Measurements from ENCODE around the gene NHLRC1.

DNA sequence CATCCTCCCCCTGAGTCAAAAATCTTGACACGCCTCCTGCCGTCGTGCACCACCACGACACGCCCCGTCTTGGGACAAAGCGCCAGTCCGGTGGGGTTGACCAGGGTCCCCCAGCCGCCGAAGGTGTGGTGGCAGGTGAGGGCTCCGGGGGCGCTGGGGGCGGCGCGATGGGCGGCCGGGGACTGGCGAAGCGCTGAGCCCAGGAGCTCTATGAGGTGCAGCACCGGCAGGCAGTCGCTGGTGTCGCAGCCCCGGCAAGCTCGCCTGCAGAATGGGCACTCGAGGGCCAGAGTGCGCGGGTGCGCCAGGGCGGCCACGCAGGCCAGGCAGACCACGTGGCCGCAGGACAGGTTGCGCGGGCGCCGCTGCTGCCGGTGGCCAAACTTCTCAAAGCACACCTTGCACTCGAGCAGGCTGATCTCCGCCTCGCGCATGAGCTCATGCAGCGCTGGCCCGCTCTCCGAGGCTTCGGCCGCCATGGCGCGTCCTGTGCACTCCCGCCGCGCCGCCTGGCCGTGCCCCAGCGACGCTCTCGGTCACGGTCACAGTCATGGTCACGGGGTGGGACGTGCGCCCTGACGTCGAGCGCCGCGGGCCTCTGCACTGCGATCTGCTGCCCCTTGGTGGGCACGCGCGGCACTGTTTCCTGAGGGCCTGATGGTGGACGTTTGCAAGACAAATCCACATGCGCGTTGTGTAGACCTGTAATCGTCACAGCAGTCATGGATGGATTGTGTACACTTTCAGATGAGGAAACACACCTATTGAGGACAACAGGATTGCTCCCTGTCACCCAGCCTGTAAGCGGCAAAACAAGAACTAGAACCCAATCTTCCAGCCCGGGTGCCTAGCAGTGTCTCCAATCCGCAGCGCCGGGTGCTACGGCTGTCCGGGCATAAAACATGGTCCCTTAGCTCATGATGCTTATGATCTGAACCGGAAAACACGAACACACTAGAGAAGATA lies at the start of gene NHLRC1:
- TF ChIP-seq, protein P1, sequence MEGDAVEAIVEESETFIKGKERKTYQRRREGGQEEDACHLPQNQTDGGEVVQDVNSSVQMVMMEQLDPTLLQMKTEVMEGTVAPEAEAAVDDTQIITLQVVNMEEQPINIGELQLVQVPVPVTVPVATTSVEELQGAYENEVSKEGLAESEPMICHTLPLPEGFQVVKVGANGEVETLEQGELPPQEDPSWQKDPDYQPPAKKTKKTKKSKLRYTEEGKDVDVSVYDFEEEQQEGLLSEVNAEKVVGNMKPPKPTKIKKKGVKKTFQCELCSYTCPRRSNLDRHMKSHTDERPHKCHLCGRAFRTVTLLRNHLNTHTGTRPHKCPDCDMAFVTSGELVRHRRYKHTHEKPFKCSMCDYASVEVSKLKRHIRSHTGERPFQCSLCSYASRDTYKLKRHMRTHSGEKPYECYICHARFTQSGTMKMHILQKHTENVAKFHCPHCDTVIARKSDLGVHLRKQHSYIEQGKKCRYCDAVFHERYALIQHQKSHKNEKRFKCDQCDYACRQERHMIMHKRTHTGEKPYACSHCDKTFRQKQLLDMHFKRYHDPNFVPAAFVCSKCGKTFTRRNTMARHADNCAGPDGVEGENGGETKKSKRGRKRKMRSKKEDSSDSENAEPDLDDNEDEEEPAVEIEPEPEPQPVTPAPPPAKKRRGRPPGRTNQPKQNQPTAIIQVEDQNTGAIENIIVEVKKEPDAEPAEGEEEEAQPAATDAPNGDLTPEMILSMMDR (IDR thresholded peaks at IDR 0.05; ENCODE audit: insufficient read depth, low read length, poor library complexity, severe bottlenecking), result peak; percentile 21
- no peak for TF ChIP-seq EZH2phosphoT487 (conservative IDR thresholded peaks at IDR 0.05; ENCODE audit: low read length)
